ENCODE results near the gene DCDC1.

Gene DCDC1

DNA sequence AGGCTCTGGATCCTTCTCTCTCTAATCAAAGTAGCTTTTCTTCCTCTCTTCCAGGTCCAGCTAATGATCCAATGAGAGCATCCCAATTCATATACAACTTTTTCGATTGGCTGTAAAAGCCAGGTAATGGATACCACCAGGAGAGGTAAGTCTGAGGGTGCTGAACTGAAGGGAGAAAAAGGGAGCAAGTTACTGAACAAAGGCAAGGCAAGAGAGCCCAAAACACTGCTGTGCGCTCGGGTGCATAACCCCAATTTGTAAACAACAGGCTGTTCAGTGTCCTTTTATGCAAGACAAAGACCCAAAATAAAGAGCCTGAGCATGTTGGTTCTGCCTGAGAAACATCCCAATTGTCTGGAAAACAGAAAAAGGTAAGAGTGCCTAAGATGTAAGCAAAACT is 260.1 kb downstream of the DCDC1 start:
- no peaks in the 10 kb centered on the region for H3K36me3 Mint-ChIP-seq (ENCODE audit: insufficient read depth)
- H3K27ac Mint-ChIP-seq (ENCODE audit: low read depth) = no peak overlapping the region
- DNase-seq (ENCODE audit: low spot score in 2 of 2) (no peak), ATAC-seq (replicated peaks; ENCODE audit: extremely low read depth, poor library complexity, severe bottlenecking) (no peak)
- H3K9me3 Mint-ChIP-seq = no peaks in the 10 kb centered on the region
- no peak overlapping the region for H3K4me3 Mint-ChIP-seq
- no peaks in the 10 kb centered on the region for H3K4me1 Mint-ChIP-seq
- H3K27me3 Mint-ChIP-seq = no peaks in the 10 kb centered on the region

DNA sequence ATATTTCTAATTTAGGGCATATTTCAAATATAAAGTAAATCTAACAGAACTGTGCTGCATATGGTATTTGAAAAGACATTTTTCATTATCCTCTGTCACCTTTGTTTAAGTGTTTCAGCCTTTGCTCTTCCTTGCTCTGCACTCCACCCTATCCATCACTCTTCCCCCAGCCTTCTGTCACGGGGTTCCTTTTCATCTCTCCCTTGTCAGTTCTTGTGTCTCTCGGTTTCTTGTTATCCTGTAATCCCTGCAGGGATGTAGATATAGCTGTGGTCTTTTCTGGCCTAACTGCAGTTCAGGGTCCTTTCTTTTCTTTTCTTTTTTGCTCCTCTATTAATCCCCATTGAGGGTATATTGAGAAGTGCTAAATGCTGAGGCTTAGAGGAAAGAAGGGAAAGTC is 261.9 kb downstream of the DCDC1 start:
- Mint-ChIP-seq H3K4me1 (no peaks in the 10 kb centered on the region), H3K27ac (ENCODE audit: low read depth) (no peak overlapping the region), H3K36me3 (ENCODE audit: insufficient read depth) (no peaks in the 10 kb centered on the region), H3K27me3 (no peaks in the 10 kb centered on the region), H3K9me3 (no peaks in the 10 kb centered on the region), H3K4me3 (no peak overlapping the region)
- DNase-seq (ENCODE audit: low spot score in 2 of 2) (no peak), ATAC-seq (replicated peaks; ENCODE audit: extremely low read depth, poor library complexity, severe bottlenecking) (no peak)

DNA sequence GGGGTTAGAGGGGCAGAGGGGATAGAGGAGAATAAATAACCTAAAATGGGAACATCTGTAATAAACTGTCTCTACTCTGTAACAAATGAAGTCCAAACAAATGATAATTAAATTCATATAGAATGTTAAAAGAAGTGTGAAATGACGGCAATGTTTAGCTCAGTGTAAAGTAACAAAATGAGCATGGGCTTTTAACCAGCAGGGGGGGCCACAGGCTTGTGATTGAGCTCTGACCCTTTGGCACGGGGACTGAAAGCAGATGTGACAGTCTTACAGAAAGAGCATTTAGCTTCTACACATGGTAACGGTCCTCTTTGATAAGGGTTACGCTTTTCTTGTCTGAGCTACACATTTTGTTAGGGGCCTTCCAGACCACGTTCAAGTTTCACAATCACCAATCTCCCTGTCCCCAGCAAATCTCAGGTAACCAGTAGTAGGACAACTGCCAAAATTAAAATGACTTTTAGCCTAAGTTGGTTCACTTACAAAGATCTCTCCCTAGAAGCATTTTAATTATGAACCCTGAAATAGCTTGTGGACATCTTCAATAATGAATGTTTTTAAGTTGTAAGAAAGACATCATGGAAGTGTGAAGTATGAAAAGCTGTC is 262.5 kb downstream of the DCDC1 start:
- Mint-ChIP-seq H3K4me3 (no peak overlapping the region), H3K36me3 (ENCODE audit: insufficient read depth) (no peaks in the 10 kb centered on the region)
- DNase-seq (ENCODE audit: low spot score in 2 of 2) = peak in 1 of 2 donors; percentile 9

DNA sequence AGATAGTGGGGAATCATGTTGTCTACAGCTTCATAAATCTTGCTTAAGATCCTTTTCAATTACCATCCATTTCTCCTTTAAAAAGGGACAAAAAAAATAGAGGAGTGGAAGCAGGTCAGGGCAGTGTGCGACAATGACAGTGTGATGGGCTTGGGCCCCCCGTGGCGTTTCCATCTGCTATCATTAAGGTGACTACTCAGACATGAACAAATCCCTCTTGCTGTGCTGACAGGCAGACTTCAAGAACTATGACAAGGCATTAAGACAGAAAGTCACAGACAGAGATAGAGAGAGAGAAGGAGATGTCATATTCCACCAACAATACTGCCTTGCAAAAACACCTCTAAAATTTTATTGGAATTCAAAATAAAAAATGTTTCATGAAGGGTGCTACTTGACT is 263.2 kb downstream of the DCDC1 start:
- Mint-ChIP-seq H3K27me3 (no peaks in the 10 kb centered on the region), H3K9me3 (no peaks in the 10 kb centered on the region), H3K36me3 (ENCODE audit: insufficient read depth) (no peaks in the 10 kb centered on the region), H3K27ac (ENCODE audit: low read depth) (no peak overlapping the region), H3K4me1 (no peaks in the 10 kb centered on the region), H3K4me3 (no peak overlapping the region)
- DNase-seq (ENCODE audit: low spot score in 2 of 2) (no peak), ATAC-seq (replicated peaks; ENCODE audit: extremely low read depth, poor library complexity, severe bottlenecking) (no peak)

More for the DNA sequence above, 262.5 kb downstream of the DCDC1 start:
- H3K9me3 Mint-ChIP-seq = no peaks in the 10 kb centered on the region
- no peaks in the 10 kb centered on the region for H3K27me3 Mint-ChIP-seq
- H3K27ac Mint-ChIP-seq (ENCODE audit: low read depth) = no peak overlapping the region
- H3K4me1 Mint-ChIP-seq = no peaks in the 10 kb centered on the region
- ATAC-seq (replicated peaks; ENCODE audit: extremely low read depth, poor library complexity, severe bottlenecking) = no peak

DNA sequence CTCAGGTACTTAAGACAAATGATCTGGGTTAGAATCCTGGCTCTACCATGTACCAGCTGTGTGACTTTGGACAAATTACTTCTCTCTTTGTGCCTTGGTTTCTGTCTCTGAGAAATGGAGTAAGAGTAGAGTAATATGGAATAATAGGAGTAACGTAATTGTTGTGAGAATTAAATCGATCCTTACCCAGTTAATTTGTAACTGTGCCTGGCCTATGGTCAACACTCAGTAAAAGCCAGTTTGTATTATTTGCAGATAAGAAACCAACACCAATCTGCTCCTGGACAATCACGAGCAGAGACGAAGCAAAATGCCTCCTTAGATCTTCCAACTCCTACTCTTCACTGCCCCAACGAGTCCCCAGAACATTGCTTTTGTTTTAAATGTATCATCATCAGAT is 266.7 kb downstream of the DCDC1 start:
- no peak for DNase-seq (ENCODE audit: low spot score in 2 of 2)
- Mint-ChIP-seq H3K4me1 (no peaks in the 10 kb centered on the region), H3K4me3 (no peak overlapping the region), H3K27me3 (no peaks in the 10 kb centered on the region), H3K9me3 (peaks cover 5% of the 10 kb centered on the region), H3K27ac (ENCODE audit: low read depth) (no peak overlapping the region), H3K36me3 (ENCODE audit: insufficient read depth) (no peaks in the 10 kb centered on the region)
- no peak for ATAC-seq (replicated peaks; ENCODE audit: extremely low read depth, poor library complexity, severe bottlenecking)

DNA sequence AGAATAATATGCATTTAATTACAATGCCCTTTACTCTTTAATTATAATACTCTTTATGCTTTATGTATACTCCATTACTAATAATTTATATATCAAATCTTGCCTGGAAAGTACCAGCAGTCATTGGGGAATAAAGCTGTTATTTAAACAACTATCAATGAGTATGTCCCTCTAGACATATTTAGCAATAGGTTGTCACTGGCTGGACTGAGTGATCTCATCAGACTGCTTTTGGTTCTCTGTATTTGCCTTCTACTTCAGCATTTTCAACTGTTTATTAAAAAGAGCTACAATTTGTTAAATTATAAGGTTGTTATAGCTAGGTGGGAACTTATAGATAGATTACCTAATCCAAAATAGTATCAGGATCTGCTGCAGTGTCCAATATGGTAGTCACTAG is 267.2 kb downstream of the DCDC1 start:
- Mint-ChIP-seq H3K27ac (ENCODE audit: low read depth) (no peak overlapping the region), H3K27me3 (no peaks in the 10 kb centered on the region), H3K9me3 (peaks cover 5% of the 10 kb centered on the region), H3K4me1 (no peaks in the 10 kb centered on the region), H3K4me3 (no peak overlapping the region), H3K36me3 (ENCODE audit: insufficient read depth) (no peaks in the 10 kb centered on the region)
- no peak for ATAC-seq (replicated peaks; ENCODE audit: extremely low read depth, poor library complexity, severe bottlenecking)
- no peak for DNase-seq (ENCODE audit: low spot score in 2 of 2)

DNA sequence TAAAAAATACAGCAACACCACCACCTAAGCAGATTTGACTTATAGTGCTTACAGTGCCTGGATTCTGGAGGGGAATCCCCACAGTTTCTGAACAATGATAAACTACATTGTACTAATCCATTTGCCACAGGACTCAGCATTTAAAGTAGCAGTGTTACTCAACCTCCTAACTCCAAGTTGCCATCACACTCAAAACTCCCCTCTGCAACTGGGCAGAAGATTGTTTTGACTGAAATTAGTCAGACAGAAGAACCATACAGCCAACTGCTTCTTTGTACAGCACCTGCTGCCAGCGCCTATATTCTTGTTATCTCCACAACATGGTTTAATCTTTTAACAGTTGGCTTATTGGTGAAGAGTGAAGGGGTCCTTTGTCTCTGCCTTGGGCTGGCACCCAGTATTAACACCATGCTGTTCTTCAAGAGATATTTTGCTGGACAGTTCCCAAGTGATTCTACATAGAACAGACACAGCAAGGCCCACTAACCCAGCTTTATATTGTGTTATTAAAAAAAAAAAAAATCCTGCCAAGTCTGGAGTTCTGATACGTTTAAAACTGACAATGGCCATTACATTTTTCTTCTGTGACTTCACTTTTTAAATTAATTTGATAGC is 273.2 kb downstream of the DCDC1 start:
- no peak overlapping the region for H3K27ac Mint-ChIP-seq (ENCODE audit: low read depth)

DNA sequence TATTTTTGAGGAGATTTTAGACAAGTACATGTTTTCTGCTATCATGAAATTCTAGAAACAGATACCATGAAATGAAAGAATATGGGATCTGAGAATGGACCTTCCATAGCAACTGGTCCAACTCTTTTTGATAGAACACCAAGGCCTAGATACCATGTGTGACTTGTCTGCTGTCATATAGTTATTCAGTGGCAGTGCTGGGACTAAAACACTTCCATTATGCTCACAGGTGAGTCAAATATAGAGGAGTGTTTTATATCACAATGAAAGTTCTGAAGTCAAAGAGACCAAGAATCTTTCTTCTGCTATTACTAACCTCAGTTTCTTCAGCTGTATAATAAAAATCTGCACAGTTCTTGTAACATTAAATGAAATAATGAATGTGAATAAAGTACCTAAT is 276.9 kb downstream of the DCDC1 start:
- Mint-ChIP-seq H3K27ac (ENCODE audit: low read depth) (no peak overlapping the region), H3K36me3 (ENCODE audit: insufficient read depth) (peaks cover 2% of the 10 kb centered on the region), H3K4me3 (no peak overlapping the region), H3K27me3 (no peaks in the 10 kb centered on the region), H3K9me3 (peaks cover 15% of the 10 kb centered on the region), H3K4me1 (no peaks in the 10 kb centered on the region)
- DNase-seq (ENCODE audit: low spot score in 2 of 2) (no peak), ATAC-seq (replicated peaks; ENCODE audit: extremely low read depth, poor library complexity, severe bottlenecking) (no peak)

More for the DNA sequence above, 273.2 kb downstream of the DCDC1 start:
- Mint-ChIP-seq H3K4me1 (no peaks in the 10 kb centered on the region), H3K4me3 (no peak overlapping the region), H3K9me3 (peaks cover 5% of the 10 kb centered on the region), H3K36me3 (ENCODE audit: insufficient read depth) (no peaks in the 10 kb centered on the region), H3K27me3 (no peaks in the 10 kb centered on the region)
- DNase-seq (ENCODE audit: low spot score in 2 of 2) = no peak
- ATAC-seq (replicated peaks; ENCODE audit: extremely low read depth, poor library complexity, severe bottlenecking) = no peak

DNA sequence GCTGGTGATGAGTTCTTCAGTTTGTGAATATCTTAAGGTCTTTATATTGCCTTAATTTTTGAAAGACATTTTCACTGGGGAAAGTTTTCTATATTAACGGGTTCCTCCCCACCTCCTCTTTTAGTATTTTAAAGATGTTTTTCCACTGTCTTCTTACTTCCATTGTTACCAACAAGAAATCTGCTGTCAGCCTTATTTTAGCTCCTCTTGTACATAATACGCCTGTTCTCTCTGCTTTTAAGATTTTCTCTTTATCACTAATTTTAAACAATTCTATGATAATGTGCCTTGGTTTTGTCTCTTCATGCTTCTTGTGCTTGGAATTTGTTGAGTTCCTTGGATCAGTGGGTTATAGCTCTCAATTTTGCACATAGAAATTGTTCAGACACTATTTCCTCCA is 280.4 kb downstream of the DCDC1 start:
- Mint-ChIP-seq H3K4me3 (no peak overlapping the region), H3K27ac (ENCODE audit: low read depth) (no peak overlapping the region), H3K36me3 (ENCODE audit: insufficient read depth) (peaks cover 2% of the 10 kb centered on the region), H3K4me1 (no peaks in the 10 kb centered on the region), H3K9me3 (peaks cover 15% of the 10 kb centered on the region), H3K27me3 (no peaks in the 10 kb centered on the region)
- DNase-seq (ENCODE audit: low spot score in 2 of 2) (no peak), ATAC-seq (replicated peaks; ENCODE audit: extremely low read depth, poor library complexity, severe bottlenecking) (no peak)

DNA sequence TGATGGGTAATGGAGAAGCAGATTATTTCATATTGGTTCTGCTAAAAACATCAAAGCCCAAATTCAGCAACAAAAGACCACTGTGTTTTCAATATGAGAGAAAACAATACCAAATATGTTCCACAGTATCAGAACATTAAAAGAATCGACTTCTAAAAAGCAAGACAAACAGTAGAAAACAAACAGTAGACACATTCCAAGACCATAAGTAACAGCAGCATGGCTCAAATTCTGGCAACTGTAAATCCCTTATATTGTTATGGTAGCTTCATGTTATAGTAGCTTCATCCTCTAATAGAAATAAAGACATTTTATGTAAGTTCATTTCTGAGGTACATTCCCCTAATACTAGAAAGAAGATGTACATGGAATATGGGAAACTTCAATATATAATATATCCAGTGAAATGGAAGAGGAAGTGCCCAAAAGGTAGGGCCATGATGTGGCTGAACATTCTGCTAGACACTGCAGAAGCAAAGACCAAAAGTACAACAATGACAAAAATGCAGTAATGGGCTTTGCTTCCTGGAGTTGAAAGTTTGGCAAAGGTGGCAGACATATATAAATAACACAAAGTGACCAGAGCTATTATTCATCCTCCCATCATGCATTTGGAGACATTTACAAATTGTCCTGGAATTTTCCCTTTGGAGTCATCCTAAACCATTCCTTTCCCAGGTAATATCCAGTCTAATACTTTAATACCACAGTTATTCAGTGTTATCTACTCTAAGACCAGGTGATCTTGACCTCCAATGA is 299.9 kb downstream of the DCDC1 start:
- H3K27me3 Mint-ChIP-seq = no peaks in the 10 kb centered on the region
- no peak overlapping the region for H3K27ac Mint-ChIP-seq (ENCODE audit: low read depth)
- H3K36me3 Mint-ChIP-seq (ENCODE audit: insufficient read depth) = no peaks in the 10 kb centered on the region
- no peak for ATAC-seq (replicated peaks; ENCODE audit: extremely low read depth, poor library complexity, severe bottlenecking)
- no peak for DNase-seq (ENCODE audit: low spot score in 2 of 2)
- no peak overlapping the region for H3K4me3 Mint-ChIP-seq
- H3K9me3 Mint-ChIP-seq = peaks cover 14% of the 10 kb centered on the region
- no peaks in the 10 kb centered on the region for H3K4me1 Mint-ChIP-seq

DNA sequence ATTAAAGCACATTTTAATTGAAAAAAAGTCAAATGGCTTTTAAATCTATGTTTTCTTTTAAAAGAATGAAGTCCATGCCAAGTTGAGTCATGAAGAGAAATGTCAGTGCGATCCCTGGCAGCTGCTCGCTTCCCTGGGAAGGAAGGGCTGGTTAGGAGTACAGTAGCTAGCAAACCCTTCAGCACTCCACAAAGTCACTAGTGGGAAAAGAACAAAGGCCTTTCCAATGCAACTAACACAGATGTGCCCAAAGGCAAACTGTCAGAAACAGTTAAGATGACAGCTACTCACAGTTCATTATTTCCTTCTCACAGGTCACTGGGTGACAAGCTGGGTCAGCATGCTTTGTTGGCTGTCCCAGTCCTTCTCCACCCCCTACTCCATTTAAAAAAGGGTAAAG is 308.7 kb downstream of the DCDC1 start:
- no peaks in the 10 kb centered on the region for H3K36me3 Mint-ChIP-seq (ENCODE audit: insufficient read depth)
- no peak overlapping the region for H3K27ac Mint-ChIP-seq (ENCODE audit: low read depth)
- no peak for DNase-seq (ENCODE audit: low spot score in 2 of 2)
- ATAC-seq (replicated peaks; ENCODE audit: extremely low read depth, poor library complexity, severe bottlenecking) = no peak
- no peaks in the 10 kb centered on the region for H3K27me3 Mint-ChIP-seq
- no peaks in the 10 kb centered on the region for H3K4me1 Mint-ChIP-seq
- H3K4me3 Mint-ChIP-seq = no peak overlapping the region
- peaks cover 5% of the 10 kb centered on the region for H3K9me3 Mint-ChIP-seq

DNA sequence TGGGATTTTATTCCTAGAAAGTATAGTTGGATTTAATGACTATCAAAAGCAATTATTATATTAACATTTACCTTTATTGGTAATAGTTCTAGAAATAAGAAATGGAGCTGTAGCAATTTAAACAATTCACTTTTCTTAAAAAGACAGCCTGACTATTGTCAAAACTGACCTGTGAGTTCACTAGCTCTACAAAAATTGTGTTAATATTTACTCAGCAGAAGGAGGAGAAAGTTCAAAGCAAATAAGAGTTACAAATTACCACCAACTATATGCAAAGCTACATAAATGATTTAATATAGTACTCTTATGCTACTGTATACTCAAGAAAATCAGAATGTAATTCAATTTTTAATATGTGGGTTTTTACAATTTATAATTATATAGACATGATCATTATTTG is 310.0 kb downstream of the DCDC1 start:
- Mint-ChIP-seq H3K27me3 (no peaks in the 10 kb centered on the region), H3K27ac (ENCODE audit: low read depth) (no peak overlapping the region), H3K4me1 (no peaks in the 10 kb centered on the region), H3K4me3 (no peak overlapping the region), H3K36me3 (ENCODE audit: insufficient read depth) (no peaks in the 10 kb centered on the region), H3K9me3 (peaks cover 5% of the 10 kb centered on the region)
- ATAC-seq (replicated peaks; ENCODE audit: extremely low read depth, poor library complexity, severe bottlenecking) (no peak), DNase-seq (ENCODE audit: low spot score in 2 of 2) (no peak)
